NCI-H1105 treated with DMSO at 0.1 percent for 48 hours (cell line): Measurements from ENCODE around the gene FRMD6.
A peak's percentile ranks its signal among the peaks of the same experiment; 100 is the strongest.
"Not testable (repeated sequence)": the region's sequence is repeated elsewhere in the genome, so short reads cannot be mapped to it uniquely, and the experiment has no call there.

ENCODE experiments used
- DNase-seq: peaks from one replicate; lab custom pipeline; 2025; lab: John Stamatoyannopoulos, UW

Gene FRMD6

DNA sequence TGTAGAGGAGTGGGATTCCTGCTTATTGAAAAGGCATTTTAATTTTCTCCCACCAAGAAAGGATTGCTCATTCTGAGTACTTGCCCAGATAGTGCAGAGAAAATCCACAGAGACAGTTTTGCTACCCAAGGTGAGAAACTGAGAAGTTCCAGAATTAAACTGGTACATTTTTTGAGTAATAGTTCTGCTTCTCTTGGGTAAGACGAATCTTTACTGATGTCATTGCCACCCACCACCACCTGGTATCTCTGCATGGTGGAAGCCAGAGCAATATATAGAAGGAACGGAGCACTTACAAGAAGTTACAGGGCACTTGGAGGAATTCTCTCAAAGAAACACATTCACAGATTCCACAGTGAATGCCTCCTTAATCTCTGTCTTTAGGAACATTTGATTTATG, 20.7 kb upstream of the FRMD6 start:
- DNase-seq = no peak

DNA sequence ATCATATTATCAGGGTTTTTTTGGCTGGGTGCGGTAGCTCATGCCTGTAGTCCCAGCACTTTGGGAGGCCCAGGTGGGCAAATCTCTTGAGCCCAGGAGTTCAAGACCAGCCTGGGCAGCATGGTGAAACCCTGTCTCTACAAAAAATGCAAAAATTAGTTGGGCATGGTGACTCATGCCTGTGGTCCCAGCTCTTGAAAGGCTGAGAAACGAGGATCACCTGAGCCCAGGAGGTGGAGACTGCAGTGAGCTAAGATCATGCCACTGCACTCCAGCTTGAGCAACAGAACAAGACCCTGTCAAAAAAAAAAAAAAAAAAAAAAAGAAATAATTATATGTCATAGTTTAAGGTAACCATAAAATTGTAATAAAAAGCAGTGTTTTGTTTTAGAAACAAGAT, 18.4 kb upstream of the FRMD6 start:
- not testable (repeated sequence) for DNase-seq

DNA sequence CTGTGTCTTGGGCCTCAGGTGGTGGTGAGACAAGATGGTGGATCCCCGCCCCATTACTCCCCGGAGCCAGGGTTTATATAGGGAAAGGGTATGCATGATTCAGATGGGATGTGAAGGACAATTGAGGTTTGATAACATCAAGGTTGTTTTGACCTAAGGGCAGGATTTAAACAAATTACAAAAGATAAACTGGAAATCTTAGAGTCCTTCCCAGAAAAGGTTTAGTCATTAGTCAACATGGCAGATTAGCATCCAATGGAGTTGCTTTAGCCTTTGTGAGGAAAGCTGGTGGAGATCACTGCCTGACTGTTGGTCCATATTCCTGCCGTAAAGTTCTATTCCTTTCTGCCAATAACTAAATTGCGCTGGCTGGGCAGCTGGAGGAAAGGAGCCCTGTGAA, 15.6 kb upstream of the FRMD6 start:
- DNase-seq = no peak

DNA sequence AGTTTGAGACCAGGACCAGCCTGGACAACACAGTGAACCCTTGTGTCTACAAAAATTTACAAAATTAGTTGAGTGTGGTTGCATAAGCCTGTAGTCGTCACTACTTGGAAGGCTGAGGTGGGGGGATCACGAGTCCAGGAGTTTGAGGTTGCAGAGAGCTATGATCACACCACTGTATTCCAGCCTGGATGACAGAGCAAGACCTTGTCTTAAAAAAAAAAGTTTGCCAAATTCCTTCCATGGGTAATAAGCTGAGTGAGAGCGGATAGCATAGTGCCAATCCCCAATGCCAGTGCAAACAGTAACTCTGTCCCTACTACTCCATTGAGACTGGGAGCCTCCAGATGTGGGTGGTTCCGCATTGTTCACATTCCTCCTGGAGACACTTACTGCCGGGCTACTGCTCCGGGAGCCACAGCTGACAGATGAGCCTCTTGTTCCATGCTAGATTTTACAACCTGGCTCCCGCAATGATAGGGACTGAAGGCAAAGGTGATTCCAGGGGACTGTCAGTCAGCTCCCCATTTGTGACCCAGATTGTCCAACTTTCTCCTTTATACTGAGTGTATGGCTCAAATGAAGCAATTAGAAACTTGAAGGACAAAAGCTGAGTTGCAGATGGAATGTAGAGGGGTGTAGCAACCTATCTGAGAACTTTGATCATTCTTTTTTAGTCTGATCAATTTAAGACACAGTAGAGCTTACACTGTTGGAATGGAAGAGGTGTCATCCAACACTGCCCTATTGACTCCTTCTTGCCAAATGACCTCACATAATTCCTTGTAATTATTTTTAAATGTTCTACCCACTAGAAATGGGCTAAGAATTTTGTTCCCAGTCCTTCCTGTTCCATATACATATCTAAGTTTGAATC, 13.4 kb upstream of the FRMD6 start:
- no peak for DNase-seq

DNA sequence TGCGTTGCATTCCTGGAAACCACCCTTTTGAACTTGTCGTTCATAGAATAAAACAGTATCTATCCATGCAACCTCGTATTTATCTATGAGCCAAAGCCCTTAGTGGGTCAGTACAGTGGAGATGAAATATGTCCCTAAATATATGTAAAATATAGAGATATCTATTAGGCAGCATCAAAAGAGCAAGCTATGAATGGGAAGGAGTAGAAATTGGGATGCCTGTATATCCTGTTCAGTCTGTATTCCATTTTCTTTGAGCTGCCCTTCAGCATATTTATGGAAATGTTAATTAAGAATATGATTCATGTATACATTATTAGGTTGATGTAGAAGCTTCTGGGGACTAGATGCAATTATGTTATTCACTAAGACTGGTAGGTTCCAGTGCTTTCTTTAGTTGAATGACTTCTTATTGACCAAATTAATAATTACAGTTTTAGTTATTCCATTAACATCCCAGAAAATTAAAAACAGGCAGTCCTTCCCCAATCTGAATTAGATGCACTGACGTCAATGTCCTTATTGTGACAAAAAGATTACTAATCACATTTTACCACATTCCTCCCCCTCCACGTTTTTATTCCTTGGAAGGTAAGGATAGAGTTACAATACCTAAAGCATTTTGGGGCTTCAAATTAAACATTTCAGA, 11.9 kb upstream of the FRMD6 start:
- DNase-seq = no peak

DNA sequence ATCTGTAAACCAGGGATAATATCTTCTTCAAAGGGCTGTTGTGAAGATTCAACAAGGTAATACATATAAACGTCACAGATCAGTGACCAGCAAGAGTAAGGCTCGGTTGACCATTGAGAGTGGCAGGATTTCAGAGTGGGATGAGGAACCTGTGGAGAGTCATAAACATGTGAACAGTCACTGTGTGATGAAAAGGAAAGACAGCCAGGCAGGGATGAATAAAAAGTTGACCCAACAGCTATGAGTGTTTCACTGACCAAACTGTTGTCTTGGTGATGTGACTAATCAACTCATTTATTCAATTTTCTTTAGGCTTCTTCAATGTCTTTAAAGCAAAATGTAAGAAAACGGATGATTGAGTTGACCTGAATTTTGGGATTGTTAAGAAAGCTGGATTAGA, 8.6 kb upstream of the FRMD6 start:
- DNase-seq = no peak

DNA sequence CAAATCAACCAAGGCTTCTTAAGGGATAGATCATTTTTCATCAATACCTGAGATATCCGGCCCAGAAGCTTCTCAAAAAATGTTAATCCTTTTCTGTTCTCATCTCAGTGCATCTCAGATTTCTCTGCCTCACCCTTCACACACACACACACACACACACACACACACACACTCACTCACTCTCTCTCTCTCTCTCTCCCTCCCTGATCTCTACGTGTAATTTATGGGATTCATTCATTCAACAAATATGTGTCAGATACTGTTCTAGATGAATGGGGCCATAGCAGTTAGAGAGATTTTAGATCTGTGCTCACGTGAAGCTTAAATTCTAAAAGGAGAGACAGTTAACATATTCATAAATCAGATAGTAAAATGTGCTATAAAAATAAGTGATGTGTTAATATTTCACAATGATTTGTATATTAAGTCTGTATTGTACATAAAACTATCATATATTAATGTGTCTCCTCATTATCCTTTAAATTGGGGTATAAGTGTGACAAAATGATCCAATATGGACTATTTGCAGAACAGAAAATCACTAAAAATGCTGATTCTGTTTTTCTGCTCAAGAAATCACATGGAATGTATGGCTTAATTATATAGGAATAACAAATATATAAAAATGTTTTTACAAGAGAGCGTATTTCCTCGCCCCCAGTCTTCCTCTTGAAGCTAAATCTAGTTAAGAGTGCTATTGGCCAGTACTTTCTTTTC, 7.3 kb upstream of the FRMD6 start:
- DNase-seq = no peak

DNA sequence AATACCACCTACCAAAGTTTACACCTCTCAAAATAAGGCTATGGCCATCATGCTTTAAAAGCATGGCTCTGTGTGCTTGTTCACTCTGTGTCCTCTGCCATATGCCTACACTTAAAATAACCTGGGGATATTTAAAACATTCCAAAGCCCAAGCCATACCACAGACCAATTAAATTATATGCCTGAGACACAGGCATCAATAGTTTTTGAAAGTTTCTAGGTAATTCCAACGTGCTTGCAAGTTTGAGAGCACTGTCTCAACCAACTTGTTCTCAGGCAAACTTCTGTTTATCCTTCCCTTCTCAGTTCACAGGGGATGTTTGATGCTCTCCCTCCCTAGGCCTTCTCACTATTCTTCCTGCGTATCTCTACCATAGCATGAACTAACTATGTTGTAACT, 3.4 kb upstream of the FRMD6 start:
- no peak for DNase-seq

DNA sequence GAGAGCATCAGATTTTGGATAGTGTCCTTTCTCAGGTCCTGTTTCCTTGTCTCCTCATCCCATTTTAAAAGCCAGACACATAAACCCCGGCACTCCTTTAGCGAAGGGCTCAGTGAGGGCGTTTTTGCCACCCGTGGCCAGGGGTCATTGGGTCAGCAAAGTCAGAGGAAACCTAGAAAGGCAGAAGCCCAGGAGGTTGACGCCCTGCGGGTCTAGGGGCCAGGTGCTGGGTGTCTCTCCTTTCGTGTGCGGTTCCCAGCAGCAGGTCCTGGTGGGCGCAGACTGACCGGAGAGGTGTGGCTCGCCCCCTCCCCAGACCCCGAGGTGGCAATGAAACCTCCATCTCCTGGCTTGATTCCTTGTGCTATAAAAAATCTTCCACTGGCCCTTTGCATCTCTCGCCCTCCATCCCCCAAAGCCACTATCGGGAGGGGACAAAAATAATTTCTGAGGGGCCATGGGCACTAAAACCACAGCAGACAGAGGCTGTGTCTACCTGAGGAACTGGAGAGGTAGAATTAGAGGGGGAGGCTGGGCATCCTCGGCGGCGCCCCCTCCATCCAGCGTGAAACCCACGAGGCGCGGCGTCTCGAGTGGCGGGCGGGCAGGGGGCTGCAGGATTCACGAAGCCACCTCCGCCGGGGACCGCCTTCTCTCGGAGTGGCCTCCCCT, 858 bp upstream of the FRMD6 start:
- no peak for DNase-seq

DNA sequence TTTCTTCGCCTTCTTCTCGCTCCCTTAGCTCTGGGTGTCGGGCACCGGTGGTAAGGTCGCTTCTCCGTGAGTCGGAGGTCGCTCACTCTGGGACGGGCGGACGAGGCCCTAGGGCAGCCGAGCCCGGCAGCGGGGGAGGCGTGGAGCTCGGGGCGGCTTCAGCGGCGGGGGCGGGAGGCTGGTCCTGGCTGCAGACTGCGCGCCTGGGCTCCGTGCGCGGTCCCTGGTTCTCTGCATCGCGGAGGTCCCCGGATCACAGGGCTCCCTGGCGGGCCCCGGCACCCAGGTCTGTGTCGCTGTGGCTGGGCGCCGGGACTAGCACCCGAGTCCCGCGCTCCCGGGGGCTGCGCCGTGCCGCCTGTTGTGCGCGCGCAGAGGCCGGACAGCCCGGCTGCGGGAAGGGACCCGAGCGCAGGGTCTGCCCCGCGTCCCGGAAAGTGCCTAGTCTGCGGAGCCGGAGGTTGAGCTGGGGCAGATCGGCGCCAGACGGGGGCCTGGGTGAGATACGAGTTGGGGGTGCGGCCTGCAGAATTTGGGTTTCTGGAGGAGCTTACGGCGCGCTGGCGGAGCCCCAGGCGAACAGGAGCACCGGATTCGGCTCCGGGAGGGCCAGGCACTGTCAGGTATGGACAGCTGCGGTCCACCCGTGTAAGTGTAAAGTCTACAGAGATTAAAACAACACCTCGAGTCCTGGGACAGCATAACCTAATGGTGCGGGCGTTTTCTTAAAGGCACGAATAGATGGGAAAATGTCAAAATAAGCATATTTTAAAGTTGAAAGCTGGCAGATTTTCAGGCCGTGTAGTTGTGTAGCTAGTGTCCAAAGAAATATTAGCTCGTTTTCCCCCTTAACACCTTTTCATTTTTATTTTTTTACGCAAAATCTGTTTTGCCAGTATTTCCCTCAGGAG, 713 bp downstream of the FRMD6 start:
- peak; percentile 60 for DNase-seq

DNA sequence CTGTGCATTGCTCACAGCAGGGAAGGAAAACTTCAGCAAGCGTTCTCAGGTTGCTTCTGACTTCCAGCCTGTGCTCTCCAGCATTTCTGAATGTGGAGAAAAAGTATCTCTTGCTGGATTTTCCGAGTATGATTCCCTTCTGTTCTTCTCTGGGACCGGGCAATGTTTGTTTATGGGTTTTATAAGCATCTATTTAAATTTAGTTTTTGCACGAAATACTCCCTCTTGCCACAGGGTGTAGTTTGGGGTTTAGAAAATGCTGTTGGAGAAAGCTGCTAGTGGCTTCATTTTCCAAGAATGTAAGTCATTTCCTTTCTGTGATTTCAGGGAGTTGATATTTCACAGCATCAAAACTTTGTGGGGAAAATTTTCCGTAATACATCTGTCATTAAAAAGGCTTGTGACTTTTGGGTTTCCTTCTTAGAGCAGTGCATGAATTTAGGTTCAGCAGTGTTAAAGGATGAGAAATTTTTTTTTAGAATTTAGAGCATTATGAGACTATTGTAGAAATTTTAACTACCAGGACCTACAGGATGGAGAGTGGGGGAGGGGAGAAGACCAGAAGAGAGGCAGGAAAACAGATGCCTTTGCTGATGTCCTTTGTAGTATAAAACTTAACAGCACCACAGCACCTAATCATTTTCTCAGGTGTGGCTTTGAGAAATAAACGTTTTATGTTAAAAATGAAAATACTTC, 1.5 kb downstream of the FRMD6 start:
- DNase-seq = peak; percentile 51

DNA sequence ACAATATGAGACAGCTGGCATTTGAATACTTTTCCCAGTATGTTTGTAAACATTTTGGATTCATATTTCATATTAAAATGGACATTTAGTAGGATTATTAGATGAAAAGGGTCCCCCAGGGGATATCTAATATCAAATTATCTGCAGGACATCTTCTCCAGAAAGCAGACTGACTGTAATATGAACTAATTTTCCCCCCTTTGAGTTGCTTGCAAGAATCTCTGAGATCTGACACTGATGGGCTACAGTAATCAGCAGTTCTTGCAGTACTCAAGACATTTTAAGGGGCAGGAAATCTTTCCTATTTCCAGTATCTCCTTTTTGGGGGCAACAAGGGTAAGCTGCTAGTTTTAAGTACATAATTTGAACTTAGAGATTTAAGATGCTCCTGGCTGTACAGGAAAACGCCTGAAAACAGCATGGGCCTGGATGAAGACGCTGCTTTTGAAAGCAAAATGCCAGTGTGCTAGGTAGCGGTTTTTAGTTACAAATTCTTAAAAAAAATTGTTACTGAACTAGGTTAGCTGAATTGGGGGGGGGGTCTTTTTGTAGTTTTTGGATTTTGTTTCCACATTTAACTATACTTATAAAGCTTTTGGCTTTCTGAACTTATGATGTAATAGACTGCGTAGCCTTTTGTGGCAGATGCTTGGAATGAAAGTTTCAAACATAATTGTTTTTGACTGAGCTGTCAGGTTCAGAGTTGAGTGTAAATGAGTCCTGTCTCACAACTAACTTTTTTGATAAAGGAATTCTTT, 2.2 kb downstream of the FRMD6 start:
- no peak for DNase-seq

DNA sequence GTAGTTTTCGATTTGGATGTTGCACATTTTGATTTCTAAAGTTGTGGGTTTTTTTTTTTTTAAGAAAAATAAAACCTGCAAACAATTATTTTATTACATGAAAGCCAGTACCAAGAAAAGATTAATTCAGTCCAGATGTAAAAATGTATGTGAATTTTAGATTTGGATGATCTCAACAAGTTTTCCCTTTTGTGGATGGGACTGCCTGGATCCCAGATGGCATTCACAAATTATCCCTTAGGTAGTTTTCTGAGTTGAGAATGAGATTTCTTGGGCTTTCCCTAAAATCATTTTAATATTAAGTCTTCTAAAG, 2.8 kb downstream of the FRMD6 start:
- DNase-seq = no peak

DNA sequence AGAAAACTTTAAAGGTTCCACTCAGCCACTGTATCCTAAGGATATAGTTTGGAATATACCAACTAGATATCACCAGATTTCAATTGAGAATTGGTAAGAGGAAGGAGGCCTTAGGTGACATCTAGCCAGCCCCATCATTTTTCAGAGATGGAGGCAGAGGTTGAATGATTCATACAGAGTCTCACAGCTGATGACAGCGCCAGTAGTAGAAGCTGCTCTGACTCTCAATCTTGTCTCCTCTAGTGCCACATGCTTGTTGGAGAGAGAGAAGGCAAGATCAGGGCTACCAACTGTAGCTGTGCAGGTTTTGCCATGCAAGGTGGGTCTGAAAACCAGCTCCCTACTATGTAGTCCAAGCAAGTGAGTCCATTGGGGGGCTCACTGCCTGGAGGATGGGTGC, 6.1 kb downstream of the FRMD6 start:
- DNase-seq = no peak

DNA sequence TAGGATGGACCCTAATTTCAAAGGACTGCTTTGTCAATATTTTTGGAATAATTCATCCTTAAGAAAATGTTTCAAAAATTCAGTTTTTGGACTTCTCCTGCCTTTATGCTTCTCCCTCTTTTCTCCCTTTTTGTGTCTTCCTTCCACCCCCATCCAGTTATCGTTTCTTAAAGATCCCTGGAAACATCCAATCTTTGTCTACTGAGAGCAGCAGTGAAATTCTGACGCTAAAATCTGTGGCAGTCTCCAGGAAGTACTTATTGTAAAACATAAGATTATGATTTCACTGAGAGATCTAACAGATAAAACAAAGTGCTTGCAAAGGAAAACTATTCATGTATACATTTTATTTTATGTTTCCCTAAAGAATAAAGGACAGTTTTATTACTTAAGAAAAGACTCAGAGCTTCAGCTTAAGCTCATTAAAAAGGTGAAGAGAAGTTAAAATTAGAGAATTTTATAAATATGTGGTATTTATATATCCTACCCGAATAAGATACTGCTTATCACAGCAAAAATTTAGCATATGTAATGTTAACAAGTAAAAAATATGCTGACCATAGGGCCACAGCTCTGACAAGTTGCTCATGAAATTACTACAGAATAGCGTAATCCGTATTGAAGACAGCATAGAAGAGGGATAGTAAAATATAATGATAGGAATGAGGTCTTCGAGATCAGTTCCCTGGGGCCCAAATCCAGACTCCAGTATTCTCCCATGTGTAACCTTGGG, 6.9 kb downstream of the FRMD6 start:
- DNase-seq = no peak

DNA sequence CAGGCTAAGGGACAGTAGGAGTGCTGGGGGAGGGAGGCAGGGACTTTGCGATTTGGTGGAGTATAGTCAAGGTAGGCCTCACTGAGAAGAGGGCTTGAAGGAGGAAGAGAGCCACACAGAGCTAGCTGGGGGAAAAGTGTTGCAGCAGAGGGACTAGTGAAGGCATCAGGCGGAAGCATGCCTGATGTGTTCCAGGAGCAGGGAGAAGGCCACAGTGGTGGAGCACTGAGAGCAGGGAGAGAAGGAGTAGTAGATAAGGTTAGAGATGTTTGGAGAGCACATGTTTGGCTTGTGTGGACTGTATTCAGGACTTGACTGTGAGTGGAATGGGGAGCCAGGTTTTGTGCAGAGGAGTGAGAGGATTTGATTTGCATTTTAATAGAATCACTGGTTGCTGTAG, 9.0 kb downstream of the FRMD6 start:
- DNase-seq = no peak

DNA sequence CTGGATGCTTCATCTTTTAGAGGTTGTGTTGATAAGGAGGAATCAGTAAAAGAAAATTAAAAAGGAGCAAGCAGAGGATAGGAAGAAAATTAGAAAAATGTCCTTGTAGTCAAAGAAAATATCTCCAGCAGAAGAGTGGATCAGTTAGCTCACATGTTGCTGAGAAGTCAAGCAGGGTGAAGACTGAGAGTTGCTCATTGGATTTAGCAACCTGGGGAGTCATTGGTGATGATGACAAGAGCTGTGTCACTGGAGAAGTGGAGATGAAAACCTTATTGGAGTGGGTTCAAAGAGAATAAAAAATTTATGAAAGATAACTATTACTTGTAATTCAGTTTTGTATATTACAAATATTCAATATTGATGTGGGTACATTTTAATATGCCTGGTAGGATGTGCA, 9.8 kb downstream of the FRMD6 start:
- DNase-seq = no peak

DNA sequence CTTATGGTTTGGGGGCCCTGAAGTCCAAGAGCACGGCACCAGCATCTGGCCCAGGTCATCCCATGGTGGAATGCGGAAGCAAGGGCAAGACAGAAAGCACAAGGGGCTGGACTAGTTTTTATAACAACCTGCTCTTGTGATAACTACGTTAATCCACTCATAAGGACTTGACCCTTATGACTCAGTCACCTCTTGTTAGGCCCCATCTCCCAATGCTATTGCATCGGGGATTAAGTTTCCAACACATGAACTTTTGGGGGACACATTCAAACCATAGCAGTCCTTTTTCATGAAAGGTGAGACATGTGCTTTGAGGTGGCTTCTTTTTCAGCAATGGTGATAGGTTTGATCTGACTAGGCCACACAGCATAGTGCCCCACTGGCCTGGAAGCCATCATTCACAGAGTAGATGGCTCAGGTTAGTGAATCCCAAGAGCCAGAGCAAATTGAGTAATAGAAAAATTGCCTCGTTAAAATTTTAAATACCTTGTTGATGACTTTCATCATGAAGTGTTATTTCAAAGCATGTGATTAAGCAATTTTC, 12.1 kb downstream of the FRMD6 start:
- no peak for DNase-seq

DNA sequence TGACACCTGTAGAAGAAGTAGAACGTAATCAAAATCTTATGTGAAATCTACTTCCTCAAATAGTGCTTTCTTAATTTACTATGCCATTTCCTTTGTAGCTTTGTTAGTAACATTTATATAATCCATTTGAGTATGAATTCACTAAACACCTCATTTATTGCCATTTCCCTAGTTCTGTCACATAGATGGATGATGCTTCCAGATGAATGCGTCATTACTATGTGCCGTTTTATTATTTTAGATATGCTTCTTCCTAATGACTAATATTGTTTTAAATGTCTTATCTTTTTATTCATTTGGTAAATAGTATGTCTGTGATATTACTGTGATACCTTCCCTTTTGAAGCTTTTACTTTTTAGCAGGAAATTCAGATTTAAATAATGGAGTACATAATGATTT, 14.4 kb downstream of the FRMD6 start:
- DNase-seq = no peak
